Measurements from ENCODE around the gene CLK1. TPM values are rescaled to one million over a fixed set of nuclear protein-coding genes. Genes with fewer than 3 reads are reported as not detected.

CLK1 gene
- total and polyA plus RNA-seq, 2 of the 13 experiments (the other 11 are each of a cell fraction or from before 2014, with no cell fraction given): 66.6 to 101 TPM

- TF ChIP-seq ZNF609 (CRISPR knock-in tag; IDR thresholded peaks at IDR 0.05; ENCODE audit: borderline replicate concordance) (0 out of 2 replicates have a peak, but pooled peaks have one; percentile 25), ELK4 (CRISPR knock-in tag; IDR thresholded peaks at IDR 0.05; ENCODE audit: borderline replicate concordance) (no peak), TARDBP (CRISPR knock-in tag; IDR thresholded peaks at IDR 0.05) (0 out of 2 replicates have a peak, but pooled peaks have one; percentile 18), POLR2AphosphoS5 (IDR thresholded peaks at IDR 0.05; ENCODE audit: low read depth, low read length) (peak; percentile 60), MAX (IDR thresholded peaks at IDR 0.05) (peak; percentile 65), MXI1 (IDR thresholded peaks at IDR 0.05; ENCODE audit: borderline replicate concordance, low read depth, low read length) (peak; percentile 23; the same call in 1 of the 3 replicates), KDM5A (IDR thresholded peaks at IDR 0.05; ENCODE audit: borderline replicate concordance, low read length) (peak; percentile 53; the same call in 1 of the 2 replicates), TAF15 (IDR thresholded peaks at IDR 0.05; ENCODE audit: low read depth, low read length, poor library complexity, severe bottlenecking) (no peak), ZHX2 (IDR thresholded peaks at IDR 0.05; ENCODE audit: low read depth) (0 out of 2 replicates have a peak, but pooled peaks have one; percentile 23), ZHX2 (CRISPR knock-in tag; IDR thresholded peaks at IDR 0.05; ENCODE audit: borderline replicate concordance) (no peak), KLF6 (CRISPR knock-in tag; IDR thresholded peaks at IDR 0.05) (peak; percentile 45; the same call in 1 of the 2 replicates), NCOR1 (IDR thresholded peaks at IDR 0.05; ENCODE audit: borderline replicate concordance, low read length) (no peak), ATF1 (CRISPR knock-in tag; IDR thresholded peaks at IDR 0.05) (peak; percentile 78), ZFP90 (CRISPR knock-in tag; IDR thresholded peaks at IDR 0.05; ENCODE audit: borderline replicate concordance) (0 out of 2 replicates have a peak, but pooled peaks have one; percentile 18), SIN3A (IDR thresholded peaks at IDR 0.05; ENCODE audit: borderline replicate concordance, low read depth, low read length) (0 out of 2 replicates have a peak, but pooled peaks have one; percentile 21), ADNP (CRISPR knock-in tag; IDR thresholded peaks at IDR 0.05) (no peak), MED1 (CRISPR knock-in tag; IDR thresholded peaks at IDR 0.05) (peak; percentile 16; the same call in 1 of the 2 replicates)
Observed at GRCh38 chr2:200862532-200863000, 1.9 kb downstream of the CLK1 start (continued).
